Measurements from ENCODE around the gene EYA4. TPM values are rescaled to one million over a fixed set of nuclear protein-coding genes. Genes with fewer than 3 reads are reported as not detected.

Gene EYA4
- total and polyA plus RNA-seq, 2 of the 4 experiments (the other 2 are of a cell fraction) = 5.7 to 11.1 TPM

- ChIA-PET CTCF (interaction anchor here (0.6 kb wide), 1 partner anchor 735 kb away, joined by 3 read pairs; no protein-coding TSS in a partner anchor), POLR2A (ENCODE audit: unreplicated experiment) (no interaction called here)
- H3K79me1 ChIP-seq (ENCODE audit: low read depth in 1 of 2, low read length in 2 of 2) = no peaks in the 10 kb centered on the region
- WGBS, 2 experiments (ENCODE audit: extremely low coverage in 2 of 2, insufficient read length in 1 of 2) = no CpG with 5 or more reads among the region's 2 CpGs
- no TSS peak for BruUV-seq (replicated peaks)
- no peak overlapping the region for H3K27ac ChIP-seq (ENCODE audit: insufficient read depth, low read length)
- no peak overlapping the region for H3K4me3 ChIP-seq (ENCODE audit: insufficient read depth, low read depth, low read length)
- dilution Hi-C loops (cut with HindIII; ENCODE audit: low sequenced_read_pairs, unreplicated experiment) = no loop called here
- no peak overlapping the region for H2AK9ac ChIP-seq (replicated peaks; ENCODE audit: low read depth, low read length, poor library complexity)
- H4K8ac ChIP-seq (ENCODE audit: low read depth in 2 of 2, low read length in 2 of 2) = no peak overlapping the region
- 0 out of 2 replicates have a peak overlapping the region, but pooled peaks have one; percentile 69 for H2BK20ac ChIP-seq (ENCODE audit: low read depth, low read length)
- H2BK5ac ChIP-seq (ENCODE audit: low read depth, low read length, poor library complexity, severe bottlenecking) = no peak overlapping the region
- no peak overlapping the region for H2AFZ ChIP-seq (replicated peaks; ENCODE audit: low read length, poor library complexity)
- H3K4me1 ChIP-seq (ENCODE audit: control insufficient read depth, insufficient read depth, low read length) = peaks cover 19% of the 10 kb centered on the region
- no peak overlapping the region for H3K4me2 ChIP-seq (ENCODE audit: low read depth, low read length)
- no peak overlapping the region for H3K56ac ChIP-seq (ENCODE audit: extremely low read depth, insufficient read depth, low read length)
- H3K27me3 ChIP-seq (ENCODE audit: control insufficient read depth, insufficient read depth, low read length) = no peaks in the 10 kb centered on the region
- intact Hi-C loops (cut with micrococcal nuclease) = loop anchor here (5.0 kb wide), 1 partner anchor 263 kb away; no protein-coding TSS in a partner anchor
- peak overlapping the region; percentile 81; the same call in 1 of the 2 replicates for H3K4ac ChIP-seq (ENCODE audit: low read depth, low read length)
- H3K9me3 ChIP-seq (ENCODE audit: control insufficient read depth, insufficient read depth, low read length) = no peaks in the 10 kb centered on the region
- DNase-seq (no peak), ATAC-seq (ENCODE audit: low read depth) (no peak)
- H3K18ac ChIP-seq (ENCODE audit: low read depth, low read length) = peak overlapping the region; percentile 58; the same call in 1 of the 2 replicates
- H3K23ac ChIP-seq (ENCODE audit: low read depth, low read length) = no peak overlapping the region
- TF ChIP-seq RAD21 (IDR thresholded peaks at IDR 0.05; ENCODE audit: low read length) = no peak
- TF ChIP-seq USF2 (IDR thresholded peaks at IDR 0.05; ENCODE audit: low read depth, low read length) = no peak
- no peak for TF ChIP-seq CHD1 (IDR thresholded peaks at IDR 0.05; ENCODE audit: low read depth, low read length)
- TF ChIP-seq CTCF (conservative IDR thresholded peaks at IDR 0.05; ENCODE audit: low read depth, low read length) = no peak
- TF ChIP-seq SMC3 (IDR thresholded peaks at IDR 0.05; ENCODE audit: low read depth, low read length) = no peak
- TF ChIP-seq ELK1 (IDR thresholded peaks at IDR 0.05; ENCODE audit: borderline replicate concordance, low read depth, low read length) = no peak
- no peak for TF ChIP-seq MAZ (IDR thresholded peaks at IDR 0.05; ENCODE audit: borderline replicate concordance, low read depth, low read length)
- TF ChIP-seq CEBPB (IDR thresholded peaks at IDR 0.05; ENCODE audit: low read depth, low read length) = no peak
- no peak for TF ChIP-seq FOS (IDR thresholded peaks at IDR 0.05; ENCODE audit: low read depth, low read length)
- TF ChIP-seq MAFK (IDR thresholded peaks at IDR 0.05; ENCODE audit: low read depth, low read length) = no peak
- no peak for TF ChIP-seq NFE2L2 (IDR thresholded peaks at IDR 0.05; ENCODE audit: low read depth, low read length)
- TF ChIP-seq BHLHE40 (IDR thresholded peaks at IDR 0.05; ENCODE audit: low read depth, low read length) = no peak
- TF ChIP-seq RCOR1 (IDR thresholded peaks at IDR 0.05; ENCODE audit: insufficient replicate concordance, low read length) = no peak
- TF ChIP-seq POLR2A (IDR thresholded peaks at IDR 0.05; ENCODE audit: low read depth, low read length) = no peak
- TF ChIP-seq RFX5 (IDR thresholded peaks at IDR 0.05; ENCODE audit: low read depth, low read length) = no peak
- H3K36me3 ChIP-seq (ENCODE audit: control insufficient read depth, insufficient read depth, low read length) = no peaks in the 10 kb centered on the region
- H2AK5ac ChIP-seq (ENCODE audit: low read depth, low read length) = no peak overlapping the region
- H4K5ac ChIP-seq (ENCODE audit: low read depth, low read length) = peak overlapping the region; percentile 43; the same call in 1 of the 2 replicates
- H4K91ac ChIP-seq (ENCODE audit: insufficient read depth, low read depth, low read length) = no peak overlapping the region
- peaks cover 7% of the 10 kb centered on the region for H3K9me1 ChIP-seq (ENCODE audit: insufficient read depth, low read length)
- in situ Hi-C loops (cut with MboI; ENCODE audit: low sequenced_read_pairs) = loop anchor here (5.0 to 10.0 kb wide), 2 partner anchors 365 to 718 kb away; no protein-coding TSS in a partner anchor
- no peak overlapping the region for H3K9ac ChIP-seq (ENCODE audit: low read depth, low read length)
- H2BK15ac ChIP-seq (ENCODE audit: low read depth, low read length) = peak overlapping the region; percentile 2; the same call in 1 of the 3 replicates
- H3K14ac ChIP-seq (replicated peaks; ENCODE audit: low read depth, low read length) = no peak overlapping the region
- H4K20me1 ChIP-seq (ENCODE audit: insufficient read depth, low read length) = no peaks in the 10 kb centered on the region
- H2BK120ac ChIP-seq (ENCODE audit: low read depth, low read length) = peak overlapping the region; percentile 69
Observed at GRCh38 chr6:133550026-133550425, 308.9 kb downstream of the EYA4 start.

Data from IMR-90 (cell line).